Progenitor cell of endocrine pancreas (in vitro differentiated cells): ENCODE measurements around the gene RGL2. TPM values are rescaled to one million over a fixed set of nuclear protein-coding genes. Genes with fewer than 3 reads are reported as not detected.

Source experiments
- DNase-seq: peaks from one replicate; pipeline ENCODE4 v3.0.0; 2021; ENCODE audit warnings: low spot score; ENCODE audit not compliant: unreplicated experiment
- H3K27ac Mint-ChIP-seq: 2 replicates; pipeline ENCODE4 v1.8.0; 2021; ENCODE audit warnings: mild to moderate bottlenecking, moderate library complexity, mixed read lengths
- H3K27me3 Mint-ChIP-seq: 2 replicates; pipeline ENCODE4 v1.8.0; 2021; ENCODE audit warnings: mixed read lengths
- H3K36me3 Mint-ChIP-seq: 2 replicates; pipeline ENCODE4 v1.8.0; 2022; ENCODE audit warnings: mixed read lengths; ENCODE audit not compliant: insufficient read depth
- H3K4me1 Mint-ChIP-seq: 2 replicates; pipeline ENCODE4 v1.8.0; 2021; ENCODE audit warnings: low read depth, mixed read lengths
- H3K4me3 Mint-ChIP-seq: 2 replicates; pipeline ENCODE4 v1.8.0; 2021; ENCODE audit warnings: low read depth, mild to moderate bottlenecking, moderate library complexity, mixed read lengths
- H3K9me3 Mint-ChIP-seq: 2 replicates; pipeline ENCODE4 v1.8.0; 2021; ENCODE audit warnings: low read depth, mixed read lengths
- total RNA-seq: library from RNA; stranded (reverse); gene quantifications from 2 replicates; pipeline ENCODE4 v1.2.1, GENCODE V29; 2021
- TF ChIP-seq, protein P1 (sequence below): fragments of 200-600 bp; sonication (generic); IDR thresholded peaks from one replicate; pipeline ENCODE4 v1.5.0; 2021; ENCODE audit warnings: antibody characterized with exemption, mild to moderate bottlenecking; ENCODE audit not compliant: unreplicated experiment

Gene RGL2
- total RNA-seq, 1 donor from 2014 or later, result 196 TPM

DNA sequence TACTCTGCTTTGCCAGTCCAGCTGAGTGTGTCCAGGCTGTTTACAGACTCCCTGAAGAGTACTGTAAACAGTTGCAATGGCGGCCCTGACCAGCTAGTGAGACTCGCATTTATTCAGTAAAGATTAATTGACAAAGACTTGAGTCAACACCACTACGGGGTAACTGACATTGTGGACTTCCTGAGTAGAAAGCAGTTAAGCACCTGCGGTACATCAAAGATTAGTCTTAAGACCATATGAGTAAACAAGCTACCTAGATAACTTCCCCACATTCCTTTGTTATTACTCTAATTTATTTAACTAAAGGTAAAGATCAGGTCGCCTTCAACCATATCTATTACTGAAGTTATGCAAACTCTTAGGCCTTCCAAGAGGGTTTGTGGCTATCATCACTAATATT is 39.7 kb downstream of the RGL2 start:
- Mint-ChIP-seq H3K9me3 (no peaks in the 10 kb centered on the region), H3K27ac (no peak overlapping the region), H3K4me1 (no peaks in the 10 kb centered on the region), H3K27me3 (no peaks in the 10 kb centered on the region), H3K36me3 (peaks cover 39% of the 10 kb centered on the region), H3K4me3 (no peak overlapping the region)
- TF ChIP-seq, protein P1, sequence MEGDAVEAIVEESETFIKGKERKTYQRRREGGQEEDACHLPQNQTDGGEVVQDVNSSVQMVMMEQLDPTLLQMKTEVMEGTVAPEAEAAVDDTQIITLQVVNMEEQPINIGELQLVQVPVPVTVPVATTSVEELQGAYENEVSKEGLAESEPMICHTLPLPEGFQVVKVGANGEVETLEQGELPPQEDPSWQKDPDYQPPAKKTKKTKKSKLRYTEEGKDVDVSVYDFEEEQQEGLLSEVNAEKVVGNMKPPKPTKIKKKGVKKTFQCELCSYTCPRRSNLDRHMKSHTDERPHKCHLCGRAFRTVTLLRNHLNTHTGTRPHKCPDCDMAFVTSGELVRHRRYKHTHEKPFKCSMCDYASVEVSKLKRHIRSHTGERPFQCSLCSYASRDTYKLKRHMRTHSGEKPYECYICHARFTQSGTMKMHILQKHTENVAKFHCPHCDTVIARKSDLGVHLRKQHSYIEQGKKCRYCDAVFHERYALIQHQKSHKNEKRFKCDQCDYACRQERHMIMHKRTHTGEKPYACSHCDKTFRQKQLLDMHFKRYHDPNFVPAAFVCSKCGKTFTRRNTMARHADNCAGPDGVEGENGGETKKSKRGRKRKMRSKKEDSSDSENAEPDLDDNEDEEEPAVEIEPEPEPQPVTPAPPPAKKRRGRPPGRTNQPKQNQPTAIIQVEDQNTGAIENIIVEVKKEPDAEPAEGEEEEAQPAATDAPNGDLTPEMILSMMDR, result no peak
- no peak for DNase-seq

DNA sequence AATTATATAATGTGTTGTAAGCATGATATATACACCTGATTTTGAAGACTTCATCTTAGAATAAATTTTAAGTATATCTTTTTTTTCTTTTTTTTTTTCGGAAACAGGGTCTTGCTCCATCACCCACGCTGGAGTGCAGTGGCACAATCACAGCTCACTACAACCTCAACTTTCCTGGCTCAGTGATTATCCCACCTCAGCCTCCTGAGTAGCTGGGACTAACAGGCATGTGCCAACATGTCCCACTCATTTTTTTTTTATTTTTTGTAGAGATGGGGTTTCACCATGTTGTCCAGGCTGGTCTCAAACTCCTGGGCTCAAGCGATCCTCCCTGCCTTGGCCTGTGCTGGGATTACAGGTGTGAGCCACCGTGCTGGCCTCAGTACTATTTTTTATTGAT is 44.2 kb downstream of the RGL2 start:
- Mint-ChIP-seq H3K27ac (no peak overlapping the region), H3K36me3 (peaks cover 32% of the 10 kb centered on the region), H3K4me1 (peaks cover 7% of the 10 kb centered on the region), H3K4me3 (no peak overlapping the region), H3K27me3 (no peaks in the 10 kb centered on the region), H3K9me3 (no peaks in the 10 kb centered on the region)
- DNase-seq, result no peak
- TF ChIP-seq, protein P1, result no peak

DNA sequence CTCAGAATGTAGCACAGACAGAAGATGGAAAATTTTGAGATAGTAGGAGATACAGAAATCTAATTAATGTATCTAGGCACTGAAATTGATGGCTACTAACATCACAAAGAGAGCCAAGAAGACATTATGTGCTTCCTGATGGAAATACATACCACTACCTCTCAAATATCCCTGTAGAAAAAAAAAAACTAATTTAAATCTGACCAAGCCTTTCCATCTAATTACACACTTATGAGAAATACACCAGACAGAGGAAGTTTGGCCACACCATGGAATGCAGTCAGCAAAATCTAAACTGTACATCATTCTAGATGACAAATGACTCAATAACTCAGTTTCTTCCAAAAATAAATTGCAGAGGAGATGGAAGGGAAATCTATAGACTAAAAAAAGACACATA is 46.0 kb downstream of the RGL2 start:
- peaks cover 2% of the 10 kb centered on the region for H3K27me3 Mint-ChIP-seq
- no peaks in the 10 kb centered on the region for H3K9me3 Mint-ChIP-seq
- peaks cover 18% of the 10 kb centered on the region for H3K4me1 Mint-ChIP-seq
- no peak overlapping the region for H3K4me3 Mint-ChIP-seq
- no peak overlapping the region for H3K27ac Mint-ChIP-seq
- H3K36me3 Mint-ChIP-seq, result peaks cover 21% of the 10 kb centered on the region
- TF ChIP-seq, protein P1, result no peak
- no peak for DNase-seq

DNA sequence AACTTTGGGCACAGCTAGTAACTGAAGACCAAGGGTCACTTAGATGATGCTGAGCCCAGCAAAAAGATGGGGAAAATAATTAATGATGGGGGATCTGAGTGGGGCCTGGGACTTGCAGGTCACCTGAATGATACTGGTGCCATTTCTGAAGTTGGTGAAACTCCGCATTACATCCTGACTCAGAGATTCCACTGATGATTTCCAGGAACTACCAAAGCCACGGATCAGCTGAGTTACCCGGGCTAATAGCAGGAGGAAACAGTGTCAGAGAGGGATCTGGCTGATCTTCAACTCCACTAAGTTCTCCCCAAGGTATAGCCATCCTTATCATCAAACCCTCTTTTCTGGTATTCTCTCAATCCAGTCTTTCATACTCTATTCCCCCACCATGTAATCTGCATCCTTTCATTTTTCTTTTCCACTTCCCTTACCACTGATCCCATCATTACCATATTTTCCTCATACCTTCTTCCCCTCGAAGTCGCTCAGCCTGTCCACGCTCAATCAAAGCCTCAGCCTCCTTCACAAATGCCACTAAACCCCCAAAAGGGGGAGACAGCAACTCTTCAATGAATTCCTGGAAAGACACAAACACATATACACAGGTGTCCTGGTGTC is 47.2 kb downstream of the RGL2 start:
- H3K4me1 Mint-ChIP-seq, result peaks cover 18% of the 10 kb centered on the region
- TF ChIP-seq, protein P1, result no peak
- DNase-seq, result no peak
- no peaks in the 10 kb centered on the region for H3K9me3 Mint-ChIP-seq
- H3K27me3 Mint-ChIP-seq, result peaks cover 8% of the 10 kb centered on the region
- no peak overlapping the region for H3K4me3 Mint-ChIP-seq
- H3K36me3 Mint-ChIP-seq, result peaks cover 17% of the 10 kb centered on the region
- no peak overlapping the region for H3K27ac Mint-ChIP-seq

DNA sequence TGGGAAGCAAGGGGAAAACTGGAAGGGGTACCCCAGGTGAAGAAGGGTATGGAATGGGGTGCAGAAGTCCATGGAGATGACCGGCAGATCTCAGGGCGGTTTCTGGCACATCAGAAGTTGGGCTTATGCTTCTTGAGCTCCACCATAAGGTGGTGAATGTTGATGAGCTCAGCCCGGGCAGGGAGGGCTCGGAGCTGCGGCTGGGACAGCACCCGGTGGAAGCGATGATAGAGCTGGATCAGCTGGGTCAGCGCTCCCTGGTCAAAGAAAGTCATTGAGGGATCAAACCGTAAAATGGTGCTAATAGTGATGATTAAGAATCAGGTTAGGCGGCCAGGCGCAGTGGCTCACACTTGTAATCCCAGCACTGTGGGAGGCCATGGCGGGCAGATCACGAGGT is 48.0 kb downstream of the RGL2 start:
- no peak for DNase-seq
- no peak overlapping the region for H3K27ac Mint-ChIP-seq
- H3K4me1 Mint-ChIP-seq, result peaks cover 18% of the 10 kb centered on the region
- peaks cover 15% of the 10 kb centered on the region for H3K36me3 Mint-ChIP-seq
- no peaks in the 10 kb centered on the region for H3K9me3 Mint-ChIP-seq
- peaks cover 15% of the 10 kb centered on the region for H3K27me3 Mint-ChIP-seq
- H3K4me3 Mint-ChIP-seq, result no peak overlapping the region
- TF ChIP-seq, protein P1, result no peak
